DMS153 (cell line): ENCODE measurements around the gene DCDC1.
A peak's percentile ranks its signal among the peaks of the same experiment; 100 is the strongest.

Source experiments
- DNase-seq: peaks from one replicate; lab custom pipeline; 2025; lab: John Stamatoyannopoulos, UW

Gene DCDC1

GRCh38 chr11:31106968-31107576 lies 262.5 kb downstream of the DCDC1 start:
- no peak for DNase-seq

- DNase-seq, result no peak
These were observed 263.2 kb downstream of the DCDC1 start for GRCh38 chr11:31106326-31106725.

GRCh38 chr11:31102875-31103274 lies 266.7 kb downstream of the DCDC1 start:
- DNase-seq, result no peak

GRCh38 chr11:31102316-31102715 lies 267.2 kb downstream of the DCDC1 start:
- DNase-seq, result no peak

GRCh38 chr11:31096191-31096805 lies 273.2 kb downstream of the DCDC1 start:
- DNase-seq, result no peak

- DNase-seq, result no peak
These were observed 276.9 kb downstream of the DCDC1 start for GRCh38 chr11:31092638-31093037.

- DNase-seq, result no peak
These were observed 280.4 kb downstream of the DCDC1 start for GRCh38 chr11:31089117-31089516.

- DNase-seq, result no peak
These were observed 299.9 kb downstream of the DCDC1 start for GRCh38 chr11:31069447-31070205.

- no peak for DNase-seq
These were observed 308.7 kb downstream of the DCDC1 start for GRCh38 chr11:31060880-31061279.

GRCh38 chr11:31059529-31059928 lies 310.0 kb downstream of the DCDC1 start:
- DNase-seq, result no peak

GRCh38 chr11:31050061-31050765 lies 319.3 kb downstream of the DCDC1 start:
- peak; percentile 77 for DNase-seq

GRCh38 chr11:31045335-31045734 lies 324.2 kb downstream of the DCDC1 start:
- DNase-seq, result no peak

GRCh38 chr11:31030138-31030792 lies 339.3 kb downstream of the DCDC1 start:
- no peak for DNase-seq

- no peak for DNase-seq
These were observed 343.2 kb downstream of the DCDC1 start for GRCh38 chr11:31026315-31026714.

- DNase-seq, result peak; percentile 57
These were observed 347.5 kb downstream of the DCDC1 start for GRCh38 chr11:31022080-31022479.

- no peak for DNase-seq
These were observed 349.8 kb downstream of the DCDC1 start for GRCh38 chr11:31019786-31020185.

- DNase-seq, result no peak
These were observed 364.3 kb downstream of the DCDC1 start for GRCh38 chr11:31005202-31005601.

- no peak for DNase-seq
These were observed 368.1 kb downstream of the DCDC1 start for GRCh38 chr11:31001427-31001826.

GRCh38 chr11:31000381-31000780 lies 369.2 kb downstream of the DCDC1 start:
- DNase-seq, result no peak

- DNase-seq, result no peak
These were observed 377.1 kb downstream of the DCDC1 start for GRCh38 chr11:30992513-30992849.

GRCh38 chr11:30991802-30992512 lies 377.6 kb downstream of the DCDC1 start:
- no peak for DNase-seq

GRCh38 chr11:30991376-30991775 lies 378.2 kb downstream of the DCDC1 start:
- DNase-seq, result no peak
